Activated CD4-positive, alpha-beta T cell treated with anti-CD3 and anti-CD28 coated beads, Interleukin-2, amount 50 U/mL, for 16 hours (primary cell): ENCODE measurements around the gene BHLHE41.

Experiments used
- DNase-seq: peaks from one replicate; pipeline ENCODE4 v3.0.0-alpha.2; 2020

Gene BHLHE41

DNA sequence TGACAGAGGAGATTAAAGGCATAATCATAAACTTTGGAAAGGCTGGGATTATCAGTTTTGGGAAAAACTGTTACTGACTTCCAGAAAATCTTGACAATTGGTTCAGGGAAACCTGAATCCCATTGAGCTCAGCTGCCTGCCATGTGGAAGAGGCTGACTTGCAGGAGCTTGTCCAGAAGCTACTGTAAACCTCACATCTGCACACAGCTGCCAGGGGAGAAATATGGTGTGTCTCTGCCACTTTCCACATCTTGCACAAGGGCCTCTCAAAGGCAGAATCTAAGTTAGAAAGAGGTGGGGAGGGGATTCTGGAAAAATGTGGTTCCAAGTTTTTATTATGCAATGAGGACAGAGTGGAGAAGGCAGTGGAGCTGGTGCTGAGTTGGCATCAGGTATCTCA, 8.7 kb upstream of the BHLHE41 start:
- DNase-seq, result no peak

GRCh38 chr12:26132866-26133265, 8.0 kb upstream of the BHLHE41 start:
- no peak for DNase-seq

GRCh38 chr12:26131936-26132335, 7.1 kb upstream of the BHLHE41 start:
- no peak for DNase-seq

GRCh38 chr12:26130728-26131127, 5.9 kb upstream of the BHLHE41 start:
- DNase-seq, result no peak

DNA sequence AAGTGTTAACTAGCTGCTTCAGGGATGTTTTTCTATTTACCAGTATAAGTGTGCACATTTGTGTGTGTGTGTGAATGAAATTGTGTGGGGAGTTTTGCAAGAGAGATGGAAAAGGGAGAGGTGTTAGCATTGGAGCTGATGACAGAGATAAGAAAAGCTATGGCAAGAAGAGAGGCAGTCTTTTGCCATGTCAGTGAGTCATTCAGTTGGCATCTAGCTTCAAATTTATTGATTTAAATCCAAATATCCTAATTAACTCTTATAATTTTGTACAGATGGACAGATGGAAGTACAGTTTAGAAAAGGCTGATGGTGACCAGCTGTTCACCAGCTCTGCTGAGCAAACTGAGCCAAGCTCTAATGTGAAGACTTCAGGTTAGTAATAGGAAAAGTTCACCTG, 3.3 kb upstream of the BHLHE41 start:
- DNase-seq, result no peak

DNA sequence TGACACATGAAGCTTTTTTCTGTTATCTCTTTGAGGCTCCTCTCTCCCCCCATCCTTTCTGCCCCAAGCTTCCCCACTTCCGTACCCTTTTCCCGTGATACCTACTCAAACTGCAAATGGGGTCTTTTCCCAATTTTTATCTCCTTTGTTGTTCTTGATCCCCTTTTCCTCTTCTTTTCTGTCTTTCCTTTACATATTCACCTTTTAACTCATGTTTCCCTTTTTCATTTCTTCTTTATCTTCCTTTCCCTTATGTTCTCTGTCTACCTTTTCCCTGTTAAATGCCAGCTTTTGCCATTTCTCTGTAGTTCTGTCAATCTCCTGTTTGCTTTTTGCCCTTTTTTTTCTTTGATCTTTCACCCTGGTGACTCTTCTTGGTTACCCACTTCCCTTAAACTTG, 2.6 kb upstream of the BHLHE41 start:
- no peak for DNase-seq

DNA sequence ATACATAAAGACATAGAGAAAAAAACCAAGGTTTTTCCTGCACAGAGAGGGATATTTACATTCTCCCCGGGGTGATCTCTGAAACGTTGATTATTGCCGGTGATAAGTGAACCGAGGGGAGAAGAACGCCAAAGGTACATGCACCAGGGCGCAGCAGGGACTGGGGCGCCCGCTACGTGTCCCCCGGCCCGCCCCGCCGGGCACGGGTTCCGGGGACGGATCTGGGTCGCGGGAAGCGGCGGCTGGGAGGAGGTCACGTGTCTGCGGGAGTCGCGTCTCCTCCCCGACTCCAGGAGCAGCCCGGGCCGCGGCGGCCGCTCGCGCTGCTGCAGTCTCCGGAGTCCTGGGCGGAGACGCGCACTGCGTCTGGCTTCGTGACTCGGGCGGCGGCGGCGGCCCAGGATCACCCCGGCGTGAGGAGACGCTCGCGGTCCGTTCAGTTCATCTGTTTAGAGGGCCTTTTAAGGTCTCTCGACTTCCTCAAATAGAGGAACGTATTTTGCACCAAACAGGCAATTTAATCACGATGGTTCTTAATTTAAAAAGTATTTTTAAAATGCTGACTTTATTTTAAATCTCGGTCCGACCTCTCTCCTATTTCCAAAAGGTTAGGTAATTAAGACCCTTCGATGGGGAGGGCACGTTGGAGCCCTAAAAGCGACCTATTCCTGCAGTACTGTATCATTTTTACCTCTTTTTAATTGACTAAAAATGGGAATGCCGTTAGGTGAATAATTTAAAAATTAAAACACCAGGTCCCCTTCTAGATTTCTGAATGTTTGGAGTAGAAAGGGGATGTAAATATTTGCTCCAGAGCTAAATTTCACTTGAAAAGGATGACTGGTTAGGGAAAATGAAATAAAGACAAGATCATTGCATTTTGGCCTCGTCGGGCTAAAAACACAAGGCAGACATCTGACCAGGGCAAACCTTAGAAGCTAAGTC, 1.8 kb upstream of the BHLHE41 start:
- peak; percentile 40 for DNase-seq

DNA sequence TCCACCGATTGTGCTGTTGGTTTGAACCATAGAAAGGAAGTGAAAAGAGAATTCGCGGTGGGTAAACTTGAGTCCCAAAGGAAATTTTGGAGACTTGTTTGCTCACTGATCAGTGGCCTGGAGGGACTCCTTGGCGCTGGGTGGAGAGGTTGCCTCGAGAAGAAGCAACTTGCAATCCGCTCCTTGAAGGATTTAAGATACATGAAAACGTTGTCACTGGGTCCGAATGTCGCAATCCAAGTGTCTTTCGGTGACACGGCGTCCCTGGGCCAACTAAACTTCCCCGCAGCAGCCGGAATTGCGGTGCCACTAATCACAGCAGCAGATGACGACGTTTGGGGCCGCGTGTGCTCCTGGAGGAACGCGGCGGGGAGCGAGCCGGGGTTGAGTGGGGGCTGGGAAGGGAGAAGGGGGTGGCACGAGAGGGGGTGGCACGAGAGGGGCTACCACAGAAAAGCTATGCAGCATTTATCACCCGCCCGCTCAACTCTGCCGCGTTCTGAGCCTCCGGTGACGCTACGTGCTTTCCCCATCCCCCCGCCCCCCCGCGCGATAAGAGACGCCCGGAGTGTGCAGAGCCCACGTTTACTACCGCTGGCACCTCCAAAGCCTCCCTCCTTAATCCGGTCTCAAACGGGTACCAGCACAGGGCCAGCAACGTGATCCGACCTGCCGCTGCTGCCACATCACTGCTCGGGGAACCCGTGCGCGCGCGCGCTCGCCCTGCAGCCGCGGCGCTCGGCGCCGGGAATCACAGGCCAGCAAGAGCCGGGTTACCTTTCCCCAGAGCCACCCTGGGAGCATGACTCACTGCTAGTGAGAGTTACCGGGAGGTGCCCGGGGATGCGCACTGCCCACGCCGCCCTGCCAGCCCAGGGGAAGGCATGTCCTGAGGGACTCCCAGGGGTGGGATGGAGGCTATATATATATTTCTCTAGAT, 833 bp upstream of the BHLHE41 start:
- peak; percentile 32 for DNase-seq

DNA sequence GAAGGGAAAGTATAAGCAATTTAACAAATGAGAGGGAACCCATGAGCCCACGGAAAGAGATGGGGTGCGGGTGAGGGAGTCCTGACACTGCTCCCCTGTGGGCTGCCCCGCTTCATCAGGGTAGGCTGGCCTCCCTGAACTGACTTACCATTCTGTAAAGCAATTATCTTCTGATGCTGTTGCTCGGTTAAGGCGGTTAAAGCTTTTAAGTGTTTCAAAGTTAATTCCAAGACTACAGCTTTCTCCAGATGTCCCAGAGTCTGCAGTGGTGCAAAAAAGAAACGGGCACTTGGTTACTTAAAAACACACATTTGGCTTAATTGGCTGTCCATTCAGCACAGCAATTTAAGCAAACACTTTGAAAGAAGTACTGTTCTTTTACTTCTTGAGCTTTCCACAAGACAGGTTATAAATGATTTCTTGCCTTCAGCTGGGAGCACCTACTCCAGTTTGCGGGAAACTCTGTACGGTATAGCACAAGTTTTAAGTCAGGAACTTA, 1.3 kb downstream of the BHLHE41 start:
- DNase-seq, result no peak

GRCh38 chr12:26122681-26123481, 2.0 kb downstream of the BHLHE41 start:
- peak; percentile 28 for DNase-seq

DNA sequence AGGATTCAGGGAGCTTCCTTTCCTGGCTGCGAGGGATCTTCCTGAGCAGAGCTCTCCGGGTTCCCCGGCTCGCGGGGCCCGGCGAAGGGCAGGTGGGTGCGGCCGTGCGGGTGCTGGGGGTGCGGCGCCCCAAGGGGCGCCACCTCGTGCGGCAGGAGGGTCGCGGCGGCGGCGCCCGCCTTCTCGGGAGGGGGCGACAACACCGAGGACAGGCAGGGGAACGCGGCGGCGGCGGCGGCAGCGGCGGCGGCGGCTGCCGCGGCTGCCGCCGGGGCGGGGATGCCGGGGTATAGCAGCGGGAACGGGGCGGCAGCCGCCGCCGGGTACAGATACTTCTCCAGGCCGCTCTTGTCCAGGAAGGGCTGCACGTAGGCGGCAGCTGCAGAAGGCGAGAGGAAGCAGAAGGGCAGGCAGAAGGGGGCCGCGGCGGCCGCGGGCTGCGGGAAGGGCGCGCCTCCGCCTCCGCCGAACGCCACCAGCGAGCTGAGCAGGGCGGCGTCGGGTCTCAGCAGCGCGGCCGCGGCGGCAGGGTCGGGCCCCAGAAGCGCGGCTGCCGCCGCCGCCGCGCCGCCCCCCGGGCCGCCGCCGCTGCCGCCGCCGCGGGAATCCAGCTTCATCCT, 2.7 kb downstream of the BHLHE41 start:
- peak; percentile 14 for DNase-seq

- DNase-seq, result no peak
Measured at GRCh38 chr12:26121323-26122060, 3.3 kb downstream of the BHLHE41 start.

GRCh38 chr12:26120561-26121274, 4.1 kb downstream of the BHLHE41 start:
- no peak for DNase-seq

GRCh38 chr12:26119391-26119989, 5.3 kb downstream of the BHLHE41 start:
- DNase-seq, result peak; percentile 20

- no peak for DNase-seq
Measured at GRCh38 chr12:26118308-26118707, 6.5 kb downstream of the BHLHE41 start.

GRCh38 chr12:26116829-26117715, 7.8 kb downstream of the BHLHE41 start:
- no peak for DNase-seq

- no peak for DNase-seq
Measured at GRCh38 chr12:26114720-26115401, 10.0 kb downstream of the BHLHE41 start.
